Measurements from ENCODE around the gene GNAZ.

GNAZ gene

DNA sequence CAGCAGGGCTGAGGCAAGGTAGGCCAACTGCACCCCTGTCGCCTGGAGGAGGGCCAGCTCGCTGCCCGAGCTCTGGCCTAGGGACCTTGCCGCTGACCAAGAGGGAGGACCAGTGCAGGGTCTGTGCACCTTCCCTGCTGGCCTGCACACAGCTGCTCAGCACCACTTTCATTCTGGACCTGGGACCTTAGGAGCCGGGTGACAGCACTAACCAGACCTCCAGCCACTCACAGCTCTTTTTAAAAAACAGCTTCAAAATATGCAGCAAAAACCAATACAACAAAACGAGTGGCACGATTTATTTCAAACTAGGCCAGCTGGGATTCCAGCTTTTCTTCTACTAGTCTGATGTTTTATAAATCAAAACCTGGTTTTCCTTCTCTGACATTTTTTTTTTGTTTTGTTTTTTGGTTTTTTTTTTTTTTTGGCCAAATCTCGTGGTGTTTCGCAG, 53.5 kb downstream of the GNAZ start:
- TF ChIP-seq EP300 (IDR thresholded peaks at IDR 0.05; ENCODE audit: borderline replicate concordance) = no peak
- TF ChIP-seq CEBPB (IDR thresholded peaks at IDR 0.05) = no peak
- TF ChIP-seq TCF12 (IDR thresholded peaks at IDR 0.05; ENCODE audit: low read depth) = no peak
- TF ChIP-seq CREB1 (IDR thresholded peaks at IDR 0.05; ENCODE audit: low read depth) = no peak
- no peak for TF ChIP-seq NFIC (IDR thresholded peaks at IDR 0.05)
- TF ChIP-seq, protein P1, sequence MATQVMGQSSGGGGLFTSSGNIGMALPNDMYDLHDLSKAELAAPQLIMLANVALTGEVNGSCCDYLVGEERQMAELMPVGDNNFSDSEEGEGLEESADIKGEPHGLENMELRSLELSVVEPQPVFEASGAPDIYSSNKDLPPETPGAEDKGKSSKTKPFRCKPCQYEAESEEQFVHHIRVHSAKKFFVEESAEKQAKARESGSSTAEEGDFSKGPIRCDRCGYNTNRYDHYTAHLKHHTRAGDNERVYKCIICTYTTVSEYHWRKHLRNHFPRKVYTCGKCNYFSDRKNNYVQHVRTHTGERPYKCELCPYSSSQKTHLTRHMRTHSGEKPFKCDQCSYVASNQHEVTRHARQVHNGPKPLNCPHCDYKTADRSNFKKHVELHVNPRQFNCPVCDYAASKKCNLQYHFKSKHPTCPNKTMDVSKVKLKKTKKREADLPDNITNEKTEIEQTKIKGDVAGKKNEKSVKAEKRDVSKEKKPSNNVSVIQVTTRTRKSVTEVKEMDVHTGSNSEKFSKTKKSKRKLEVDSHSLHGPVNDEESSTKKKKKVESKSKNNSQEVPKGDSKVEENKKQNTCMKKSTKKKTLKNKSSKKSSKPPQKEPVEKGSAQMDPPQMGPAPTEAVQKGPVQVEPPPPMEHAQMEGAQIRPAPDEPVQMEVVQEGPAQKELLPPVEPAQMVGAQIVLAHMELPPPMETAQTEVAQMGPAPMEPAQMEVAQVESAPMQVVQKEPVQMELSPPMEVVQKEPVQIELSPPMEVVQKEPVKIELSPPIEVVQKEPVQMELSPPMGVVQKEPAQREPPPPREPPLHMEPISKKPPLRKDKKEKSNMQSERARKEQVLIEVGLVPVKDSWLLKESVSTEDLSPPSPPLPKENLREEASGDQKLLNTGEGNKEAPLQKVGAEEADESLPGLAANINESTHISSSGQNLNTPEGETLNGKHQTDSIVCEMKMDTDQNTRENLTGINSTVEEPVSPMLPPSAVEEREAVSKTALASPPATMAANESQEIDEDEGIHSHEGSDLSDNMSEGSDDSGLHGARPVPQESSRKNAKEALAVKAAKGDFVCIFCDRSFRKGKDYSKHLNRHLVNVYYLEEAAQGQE (IDR thresholded peaks at IDR 0.05; ENCODE audit: low read depth) = no peak
- TF ChIP-seq EGR1 (IDR thresholded peaks at IDR 0.05) = no peak
- TF ChIP-seq RAD21 (IDR thresholded peaks at IDR 0.05; ENCODE audit: low read depth) = no peak
- no peak for TF ChIP-seq TEAD4 (IDR thresholded peaks at IDR 0.05)
- TF ChIP-seq, protein P2, sequence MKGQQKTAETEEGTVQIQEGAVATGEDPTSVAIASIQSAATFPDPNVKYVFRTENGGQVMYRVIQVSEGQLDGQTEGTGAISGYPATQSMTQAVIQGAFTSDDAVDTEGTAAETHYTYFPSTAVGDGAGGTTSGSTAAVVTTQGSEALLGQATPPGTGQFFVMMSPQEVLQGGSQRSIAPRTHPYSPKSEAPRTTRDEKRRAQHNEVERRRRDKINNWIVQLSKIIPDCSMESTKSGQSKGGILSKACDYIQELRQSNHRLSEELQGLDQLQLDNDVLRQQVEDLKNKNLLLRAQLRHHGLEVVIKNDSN (IDR thresholded peaks at IDR 0.05) = no peak
- TF ChIP-seq ZBTB7A (IDR thresholded peaks at IDR 0.05; ENCODE audit: low read depth) = no peak
- TF ChIP-seq TAF1 (IDR thresholded peaks at IDR 0.05; ENCODE audit: low read depth) = no peak
- no peak for TF ChIP-seq YY1 (IDR thresholded peaks at IDR 0.05; ENCODE audit: low read depth)
- no peak for TF ChIP-seq FOXM1 (IDR thresholded peaks at IDR 0.05; ENCODE audit: borderline replicate concordance, low read depth)
- TF ChIP-seq, protein P3, sequence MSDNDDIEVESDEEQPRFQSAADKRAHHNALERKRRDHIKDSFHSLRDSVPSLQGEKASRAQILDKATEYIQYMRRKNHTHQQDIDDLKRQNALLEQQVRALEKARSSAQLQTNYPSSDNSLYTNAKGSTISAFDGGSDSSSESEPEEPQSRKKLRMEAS (IDR thresholded peaks at IDR 0.05) = no peak

DNA sequence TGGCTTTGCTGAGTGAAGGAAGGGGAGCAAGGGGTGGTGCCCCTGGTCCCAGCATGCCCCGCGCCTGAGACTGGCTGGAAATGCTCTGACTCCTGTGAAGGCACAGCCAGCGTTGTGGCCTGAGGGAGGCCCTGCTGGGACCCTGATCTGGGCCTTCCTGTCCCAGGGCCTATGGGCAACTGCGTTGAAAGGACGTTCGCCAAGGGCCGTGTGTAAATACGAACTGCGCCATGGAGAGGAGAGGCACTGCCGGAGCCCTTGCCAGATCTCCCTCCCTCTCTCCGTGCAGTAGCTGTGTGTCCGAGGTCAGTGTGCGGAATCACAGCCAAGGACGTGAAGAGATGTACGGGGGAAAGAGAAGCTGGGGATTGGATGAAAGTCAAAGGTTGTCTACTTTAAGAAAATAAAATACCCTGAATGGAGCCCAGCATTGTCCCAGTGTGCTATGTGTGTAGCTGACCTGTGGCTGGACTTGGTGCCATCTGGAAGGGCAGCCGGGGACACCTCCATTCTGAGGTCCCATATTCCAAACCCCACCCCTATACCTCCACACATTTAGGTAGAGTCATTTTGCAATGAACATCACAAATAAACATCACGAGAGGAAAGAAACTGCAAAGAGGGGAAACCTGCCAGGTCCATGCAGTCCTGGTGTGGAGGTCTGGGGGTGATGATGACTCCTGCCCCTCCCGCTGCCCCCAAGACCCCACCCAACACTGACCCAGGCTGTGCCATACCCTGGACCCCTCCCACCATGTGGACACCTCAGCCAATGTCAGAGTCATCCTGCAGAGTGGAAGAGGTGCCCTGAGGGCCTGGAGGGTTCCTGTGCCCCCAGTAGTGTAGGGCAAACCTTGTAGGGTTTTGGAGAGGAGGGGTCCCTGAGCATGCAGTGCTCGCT, 54.5 kb downstream of the GNAZ start:
- TF ChIP-seq YY1 (IDR thresholded peaks at IDR 0.05; ENCODE audit: low read depth) = no peak
- no peak for TF ChIP-seq FOXM1 (IDR thresholded peaks at IDR 0.05; ENCODE audit: borderline replicate concordance, low read depth)
- no peak for TF ChIP-seq RAD21 (IDR thresholded peaks at IDR 0.05; ENCODE audit: low read depth)
- TF ChIP-seq, protein P2 (IDR thresholded peaks at IDR 0.05) = no peak
- TF ChIP-seq EGR1 (IDR thresholded peaks at IDR 0.05) = no peak
- TF ChIP-seq CEBPB (IDR thresholded peaks at IDR 0.05) = no peak
- TF ChIP-seq EP300 (IDR thresholded peaks at IDR 0.05; ENCODE audit: borderline replicate concordance) = no peak

DNA sequence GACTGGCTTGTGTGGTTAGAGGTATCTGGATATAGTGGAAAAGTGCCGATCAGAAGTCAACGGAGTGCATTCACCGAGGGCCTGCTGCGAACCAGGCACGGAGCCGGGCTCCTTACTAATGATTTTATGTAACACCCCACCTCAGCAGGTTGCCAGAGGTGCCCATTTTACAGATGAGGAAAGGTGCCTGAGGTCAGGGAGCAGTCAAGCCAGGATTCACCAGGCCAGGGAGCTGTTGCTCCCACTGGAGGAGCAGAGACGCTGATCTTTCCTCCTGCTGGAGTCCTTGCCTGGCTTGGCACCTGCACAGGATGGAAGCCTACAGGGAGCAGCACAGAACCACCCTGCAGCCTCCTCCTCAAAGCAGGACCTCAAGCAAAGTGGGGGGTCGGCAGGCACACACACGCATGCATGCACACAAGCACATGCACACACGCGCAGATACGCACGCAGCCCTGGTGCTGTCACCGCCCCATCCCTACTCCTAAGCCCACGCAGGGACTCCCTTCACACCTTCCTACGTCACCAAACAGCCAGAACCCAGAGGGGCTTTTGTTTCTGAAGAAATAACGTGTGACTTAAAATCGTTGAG, 55.3 kb downstream of the GNAZ start:
- TF ChIP-seq RAD21 (IDR thresholded peaks at IDR 0.05; ENCODE audit: low read depth) (no peak), TCF12 (IDR thresholded peaks at IDR 0.05; ENCODE audit: low read depth) (no peak), EP300 (IDR thresholded peaks at IDR 0.05; ENCODE audit: borderline replicate concordance) (no peak)
- TF ChIP-seq, protein P3 (IDR thresholded peaks at IDR 0.05) = no peak
- TF ChIP-seq, protein P2 (IDR thresholded peaks at IDR 0.05) = no peak

DNA sequence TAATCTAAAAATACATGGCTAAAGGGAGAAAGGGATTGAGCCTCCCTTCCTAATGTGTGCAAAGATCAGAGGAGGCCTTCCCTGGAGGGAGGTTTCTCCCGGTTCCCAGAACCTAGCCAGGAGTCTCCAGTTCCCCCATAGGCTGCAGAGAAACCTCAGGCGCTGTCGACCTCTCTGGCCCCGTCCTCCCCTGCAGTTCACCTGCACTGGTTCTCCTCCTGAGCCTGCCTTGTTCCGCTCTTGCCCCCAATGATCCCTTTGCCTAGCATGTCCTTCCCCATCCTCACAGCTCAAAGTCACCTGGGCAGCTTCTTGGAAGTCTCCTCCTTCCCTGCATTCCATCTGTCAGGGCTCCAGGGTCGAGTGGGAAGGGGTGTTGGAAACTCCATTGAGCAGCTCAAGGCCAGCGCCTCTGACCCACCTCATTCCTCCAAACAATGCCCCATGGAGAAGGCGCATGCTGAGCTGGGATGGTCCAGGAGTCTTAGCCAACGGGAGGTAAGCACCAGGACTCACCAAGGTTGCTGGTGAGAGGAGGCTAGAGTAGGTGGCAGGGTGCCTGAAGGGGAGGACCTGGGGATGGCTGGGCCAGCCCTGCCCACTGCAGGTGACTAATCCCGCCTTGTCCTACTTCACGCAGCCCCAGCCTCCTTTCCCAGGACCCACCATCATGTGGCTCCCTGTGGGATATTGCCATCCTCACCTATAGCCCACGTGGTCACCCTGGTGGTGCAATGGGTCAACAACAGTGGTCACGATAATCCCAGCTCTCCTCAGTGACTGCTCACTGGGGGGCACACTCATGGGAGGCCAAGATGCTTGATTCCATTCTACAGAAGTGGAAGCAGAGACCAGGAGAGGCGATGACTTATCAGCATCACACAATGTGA, 56.1 kb downstream of the GNAZ start:
- TF ChIP-seq NFIC (IDR thresholded peaks at IDR 0.05) = peak; percentile 45; the same call in 1 of the 2 replicates
- no peak for TF ChIP-seq TCF12 (IDR thresholded peaks at IDR 0.05; ENCODE audit: low read depth)
- no peak for TF ChIP-seq CREB1 (IDR thresholded peaks at IDR 0.05; ENCODE audit: low read depth)
- TF ChIP-seq, protein P1 (IDR thresholded peaks at IDR 0.05; ENCODE audit: low read depth) = no peak
- no peak for TF ChIP-seq RAD21 (IDR thresholded peaks at IDR 0.05; ENCODE audit: low read depth)
- TF ChIP-seq, protein P3 (IDR thresholded peaks at IDR 0.05) = no peak; the same call in 1 of the 2 replicates
- no peak; the same call in 1 of the 2 replicates for TF ChIP-seq EP300 (IDR thresholded peaks at IDR 0.05; ENCODE audit: borderline replicate concordance)
- TF ChIP-seq, protein P2 (IDR thresholded peaks at IDR 0.05) = peak; percentile 35; the same call in 1 of the 2 replicates
- no peak for TF ChIP-seq FOXM1 (IDR thresholded peaks at IDR 0.05; ENCODE audit: borderline replicate concordance, low read depth)
- TF ChIP-seq TEAD4 (IDR thresholded peaks at IDR 0.05) = no peak
- TF ChIP-seq TAF1 (IDR thresholded peaks at IDR 0.05; ENCODE audit: low read depth) = no peak
- no peak for TF ChIP-seq CEBPB (IDR thresholded peaks at IDR 0.05)
- TF ChIP-seq YY1 (IDR thresholded peaks at IDR 0.05; ENCODE audit: low read depth) = no peak
- no peak for TF ChIP-seq ZBTB7A (IDR thresholded peaks at IDR 0.05; ENCODE audit: low read depth)
- no peak for TF ChIP-seq EGR1 (IDR thresholded peaks at IDR 0.05)

Measured in Ishikawa (cell line).